Measurements from ENCODE around the gene RPS21. TPM values are rescaled to one million over a fixed set of nuclear protein-coding genes. Genes with fewer than 3 reads are reported as not detected.

RPS21 gene
- total and polyA plus RNA-seq, 9 of the 15 experiments (the other 6 are each of a cell fraction or from before 2014, with no cell fraction given) = 1,380 to 5,647 (median 3,091) TPM

- TF ChIP-seq E2F8 (IDR thresholded peaks at IDR 0.05; ENCODE audit: low read depth, partially characterized antibody) (no peak), GABPB1 (CRISPR knock-in tag; IDR thresholded peaks at IDR 0.05) (peak; percentile 61; the same call in 1 of the 2 replicates), SMARCC2 (IDR thresholded peaks at IDR 0.05; ENCODE audit: low read depth) (peak; percentile 83), ZNF780A (CRISPR knock-in tag; IDR thresholded peaks at IDR 0.05) (no peak), ZNF174 (CRISPR knock-in tag; IDR thresholded peaks at IDR 0.05) (no peak), TEAD2 (tag; IDR thresholded peaks at IDR 0.05) (no peak), HDAC2 (IDR thresholded peaks at IDR 0.05) (peak; percentile 68; the same call in 1 of the 2 replicates), NFYB (IDR thresholded peaks at IDR 0.05; ENCODE audit: extremely low read depth, insufficient read length) (no peak), CBFA2T2 (conservative IDR thresholded peaks at IDR 0.05) (peak; percentile 81), MBD2 (IDR thresholded peaks at IDR 0.05; ENCODE audit: borderline replicate concordance, low read depth) (0 out of 2 replicates have a peak, but pooled peaks have one; percentile 38), DACH1 (IDR thresholded peaks at IDR 0.05; ENCODE audit: partially characterized antibody) (peak; percentile 66)
Measured at GRCh38 chr20:62357187-62357667, 29.7 kb upstream of the RPS21 start (continued).
